ENCODE measurements around the gene ASAP3.

DNA sequence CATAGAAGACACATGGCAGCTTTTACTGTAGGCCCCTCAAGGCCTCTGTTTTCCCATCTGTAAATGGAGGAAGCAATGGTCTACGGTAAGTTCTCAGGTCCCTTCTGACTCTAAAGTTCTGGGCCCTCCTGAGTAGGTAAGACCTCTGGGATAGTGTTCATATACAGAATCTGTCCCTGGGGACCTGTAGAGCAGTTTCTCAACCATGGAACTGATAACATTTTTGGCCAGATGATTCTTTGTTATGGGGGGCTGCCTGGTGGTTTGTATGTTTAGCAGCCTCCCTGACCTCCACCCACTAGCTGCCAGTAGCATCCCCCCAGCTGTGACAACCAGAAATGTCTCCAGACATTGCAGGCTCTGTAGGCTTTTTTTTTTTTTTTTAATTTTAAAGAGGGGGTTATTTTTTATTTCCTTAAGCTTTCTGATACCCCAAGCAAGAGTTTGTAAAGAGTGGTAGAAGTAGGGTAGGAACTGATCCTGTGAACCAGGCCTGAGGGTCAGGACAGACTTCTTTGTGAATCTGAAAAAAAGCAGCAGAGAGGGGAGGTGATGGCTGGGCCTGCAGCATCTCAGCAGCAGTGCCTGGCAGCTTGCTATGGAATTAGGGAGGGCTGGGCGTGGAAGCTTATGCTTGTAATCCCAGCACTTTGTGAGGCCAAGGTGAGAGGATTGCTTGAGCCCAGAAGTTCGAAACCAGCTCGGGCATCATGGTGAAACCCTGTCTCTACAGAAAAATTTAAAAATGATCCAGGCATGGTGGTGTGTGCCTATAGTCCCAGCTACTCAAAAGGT is 39.2 kb downstream of the ASAP3 start:
- TF ChIP-seq, protein P1, sequence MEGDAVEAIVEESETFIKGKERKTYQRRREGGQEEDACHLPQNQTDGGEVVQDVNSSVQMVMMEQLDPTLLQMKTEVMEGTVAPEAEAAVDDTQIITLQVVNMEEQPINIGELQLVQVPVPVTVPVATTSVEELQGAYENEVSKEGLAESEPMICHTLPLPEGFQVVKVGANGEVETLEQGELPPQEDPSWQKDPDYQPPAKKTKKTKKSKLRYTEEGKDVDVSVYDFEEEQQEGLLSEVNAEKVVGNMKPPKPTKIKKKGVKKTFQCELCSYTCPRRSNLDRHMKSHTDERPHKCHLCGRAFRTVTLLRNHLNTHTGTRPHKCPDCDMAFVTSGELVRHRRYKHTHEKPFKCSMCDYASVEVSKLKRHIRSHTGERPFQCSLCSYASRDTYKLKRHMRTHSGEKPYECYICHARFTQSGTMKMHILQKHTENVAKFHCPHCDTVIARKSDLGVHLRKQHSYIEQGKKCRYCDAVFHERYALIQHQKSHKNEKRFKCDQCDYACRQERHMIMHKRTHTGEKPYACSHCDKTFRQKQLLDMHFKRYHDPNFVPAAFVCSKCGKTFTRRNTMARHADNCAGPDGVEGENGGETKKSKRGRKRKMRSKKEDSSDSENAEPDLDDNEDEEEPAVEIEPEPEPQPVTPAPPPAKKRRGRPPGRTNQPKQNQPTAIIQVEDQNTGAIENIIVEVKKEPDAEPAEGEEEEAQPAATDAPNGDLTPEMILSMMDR (conservative IDR thresholded peaks at IDR 0.05): no peak
- no peak for TF ChIP-seq EZH2 (IDR thresholded peaks at IDR 0.05; ENCODE audit: low read depth)
